ENCODE data around the gene PAX2.

DNA sequence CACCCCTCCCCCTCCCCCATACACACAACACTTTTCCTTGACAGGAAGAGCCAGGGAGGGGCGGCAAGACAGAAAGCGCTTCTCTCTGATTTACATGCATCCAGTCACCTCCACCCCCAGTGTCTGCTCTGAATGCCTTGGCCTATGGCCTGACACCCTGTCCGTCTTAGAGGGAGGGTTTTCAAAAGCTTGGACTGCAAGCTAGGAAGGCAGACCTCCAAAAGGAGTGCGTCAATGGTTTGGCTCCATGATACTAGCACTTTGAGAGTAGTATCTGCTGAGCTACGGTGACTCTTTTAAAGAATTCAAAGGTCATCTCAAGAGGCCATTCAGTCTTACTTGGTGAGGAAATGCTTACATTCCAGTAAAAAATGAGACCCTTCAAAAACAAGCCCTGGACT lies 20.3 kb upstream of the PAX2 start:
- TF ChIP-seq CTCF (IDR thresholded peaks at IDR 0.05) (no peak), POLR2A (IDR thresholded peaks at IDR 0.05) (no peak)
